Stimulated activated CD4-positive, alpha-beta T cell treated with anti-CD3 and anti-CD28 coated beads, Interleukin-2, amount 100 ng/mL, for 4 hours (primary cell): ENCODE results near the gene SLC39A13.

Experiments used
- DNase-seq: peaks from one replicate; pipeline ENCODE4 v3.0.0-alpha.2; 2020; ENCODE audit warnings: low read depth

SLC39A13 gene

DNA sequence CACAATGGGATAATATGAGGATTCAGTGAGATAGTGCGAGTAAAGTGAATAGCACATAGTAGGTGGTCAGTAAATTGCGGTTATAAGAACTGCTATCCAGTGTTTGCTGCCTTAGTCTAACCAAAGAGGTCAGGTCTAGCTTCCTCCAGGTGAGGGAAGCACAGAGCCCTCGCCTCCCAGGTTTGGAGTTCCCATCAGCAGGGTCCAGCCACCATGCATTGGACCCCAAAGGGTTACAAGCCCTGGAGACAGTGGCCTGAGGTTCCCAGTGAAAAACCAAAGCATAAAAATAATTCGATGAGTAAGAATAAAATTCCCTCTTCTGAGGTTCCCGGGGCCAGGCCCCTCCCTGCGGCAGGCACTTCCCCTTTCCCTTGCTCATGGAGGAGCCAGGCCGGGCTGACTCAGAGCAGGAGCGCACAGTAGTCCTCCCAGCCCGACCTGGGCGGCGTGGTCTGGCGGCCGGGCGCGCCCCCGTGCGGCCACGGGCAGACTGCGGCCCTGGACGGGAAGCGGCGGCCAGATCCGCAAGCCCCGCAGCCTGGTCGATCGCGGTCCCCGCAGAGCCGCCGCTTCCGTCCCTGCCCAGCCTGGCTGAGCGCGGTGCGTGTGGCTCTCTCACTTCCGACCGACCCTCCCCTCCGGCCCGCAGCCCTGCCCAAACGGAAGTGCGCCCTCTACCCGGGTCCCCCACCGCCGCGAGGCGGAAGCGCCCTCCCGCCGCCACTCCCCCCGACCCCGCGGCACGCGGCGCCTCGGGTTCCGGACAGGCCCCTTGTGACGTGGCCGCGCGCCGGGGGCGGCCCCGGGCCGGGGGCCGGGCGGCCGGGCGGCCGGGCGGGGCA, at the start of gene SLC39A13:
TSS of gene SLC39A13 (plus strand) at position 845 of the 845 bp plus-strand sequence. CDS start 1,505 bp downstream, outside the sequence.
- DNase-seq = peak; percentile 86

DNA sequence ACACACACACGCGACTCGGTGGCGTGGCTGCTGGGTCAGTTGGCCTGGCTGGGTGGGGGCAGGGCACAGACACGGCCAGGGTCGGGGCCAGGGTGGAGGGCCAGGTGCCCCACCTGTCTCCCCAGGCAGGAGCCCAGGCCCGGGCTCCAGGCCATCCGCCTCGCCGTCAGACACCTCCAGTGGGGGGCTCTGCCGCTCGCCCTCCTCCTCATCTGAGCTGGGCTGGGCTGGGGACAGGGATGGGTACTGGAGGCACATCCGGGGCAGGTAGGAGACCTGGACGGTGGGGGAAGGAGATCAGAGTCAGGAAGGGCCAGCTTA, 49.7 kb upstream of the SLC39A13 start:
- DNase-seq = no peak

DNA sequence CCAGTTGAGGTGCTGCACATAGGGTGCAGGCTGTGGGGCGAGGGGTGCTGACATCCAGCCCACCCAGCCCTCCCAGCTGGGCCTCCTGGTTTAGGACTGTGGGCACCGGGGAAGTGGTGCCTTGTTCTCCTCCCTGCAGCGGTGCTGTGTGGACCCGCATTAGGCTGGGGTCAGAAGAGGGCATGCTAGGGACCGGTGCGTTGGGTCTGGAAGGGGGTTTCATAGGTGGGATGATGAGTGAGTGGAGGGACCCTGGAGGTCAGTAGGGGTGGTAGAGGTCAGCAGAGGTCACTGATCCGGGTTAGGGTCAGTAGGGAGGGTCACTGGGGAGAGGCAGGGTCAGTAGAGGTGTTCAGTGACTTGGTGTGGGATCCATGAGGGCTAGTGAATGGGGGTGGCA, 49.2 kb upstream of the SLC39A13 start:
- no peak for DNase-seq

DNA sequence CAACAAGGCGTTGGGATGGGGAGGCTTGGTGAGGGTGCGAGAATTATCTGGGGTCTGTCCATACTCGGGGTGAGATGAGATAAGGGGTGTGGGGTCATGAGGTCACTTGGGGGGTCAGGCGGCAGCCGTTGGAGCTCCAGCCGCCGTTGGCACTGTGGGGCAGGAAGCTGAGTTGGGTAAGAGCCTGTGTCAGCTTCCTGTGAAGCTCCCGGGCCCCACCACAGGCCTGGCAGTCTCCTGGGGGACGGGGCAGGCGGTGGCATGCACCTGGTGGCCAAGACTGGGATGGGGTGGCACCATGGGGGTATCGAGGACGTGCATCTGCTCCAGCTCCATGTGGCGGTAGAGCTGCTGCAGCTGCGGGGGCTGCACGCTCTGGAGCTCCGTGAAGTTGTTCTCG, 48.8 kb upstream of the SLC39A13 start:
- DNase-seq = no peak

DNA sequence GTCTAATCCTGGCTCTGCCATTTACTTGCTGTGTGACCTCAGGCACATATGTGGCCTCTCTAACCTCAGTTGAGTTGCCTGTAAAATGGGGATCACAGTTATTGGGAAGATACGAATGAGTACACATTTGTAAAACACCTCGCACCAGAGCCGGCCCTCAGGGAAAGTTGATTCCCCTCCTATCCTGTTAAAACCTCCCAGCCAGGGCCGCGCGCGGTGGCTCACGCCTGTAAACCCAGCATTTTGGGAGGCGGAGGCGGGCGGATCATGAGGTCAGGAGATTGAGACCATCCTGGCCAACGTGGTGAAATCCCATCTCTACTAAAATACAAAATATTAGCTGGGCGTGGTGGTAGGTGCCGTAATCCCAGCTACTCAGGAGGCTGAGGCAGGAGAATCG, 48.0 kb upstream of the SLC39A13 start:
- no peak for DNase-seq

DNA sequence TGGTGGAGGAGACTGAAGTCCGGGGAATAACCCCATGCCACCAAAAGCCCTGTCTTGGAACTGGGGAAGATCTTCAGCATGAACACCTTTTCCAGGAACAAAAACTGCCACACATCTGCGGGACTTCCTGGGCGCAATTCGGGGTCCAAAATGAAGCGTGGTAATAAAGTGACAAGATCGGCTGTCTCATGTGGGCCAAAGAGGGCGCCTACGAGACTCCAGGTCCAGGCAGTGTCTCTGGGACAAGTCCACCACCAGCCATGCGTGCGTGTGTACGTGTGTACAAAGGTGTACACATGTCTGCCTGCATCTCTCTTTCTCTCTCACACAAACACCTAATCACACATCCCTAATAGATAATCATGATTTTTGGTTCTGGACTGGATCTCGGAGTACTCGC, 47.0 kb upstream of the SLC39A13 start:
- no peak for DNase-seq

DNA sequence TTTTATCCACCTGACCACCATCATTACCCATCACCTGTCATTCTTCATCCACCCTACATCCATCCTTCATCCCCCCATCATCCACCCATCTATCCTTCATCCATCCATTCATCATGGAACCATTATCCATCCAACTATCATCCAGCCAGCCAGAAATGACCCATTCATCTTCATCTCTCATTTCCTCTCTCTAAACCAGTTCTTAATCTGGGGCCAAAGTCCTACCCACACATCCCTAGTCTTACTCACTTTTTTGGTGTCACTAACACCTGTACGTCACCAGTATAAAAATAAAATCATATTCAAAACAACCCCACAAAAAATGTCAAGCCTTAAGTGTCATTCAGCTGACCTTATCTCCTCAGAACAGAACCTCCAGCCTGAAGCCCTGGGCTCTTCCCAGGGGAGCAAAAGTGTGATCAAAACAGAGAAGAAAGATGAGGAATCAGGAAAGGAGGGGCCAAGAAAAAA, 42.3 kb upstream of the SLC39A13 start:
- DNase-seq = no peak

DNA sequence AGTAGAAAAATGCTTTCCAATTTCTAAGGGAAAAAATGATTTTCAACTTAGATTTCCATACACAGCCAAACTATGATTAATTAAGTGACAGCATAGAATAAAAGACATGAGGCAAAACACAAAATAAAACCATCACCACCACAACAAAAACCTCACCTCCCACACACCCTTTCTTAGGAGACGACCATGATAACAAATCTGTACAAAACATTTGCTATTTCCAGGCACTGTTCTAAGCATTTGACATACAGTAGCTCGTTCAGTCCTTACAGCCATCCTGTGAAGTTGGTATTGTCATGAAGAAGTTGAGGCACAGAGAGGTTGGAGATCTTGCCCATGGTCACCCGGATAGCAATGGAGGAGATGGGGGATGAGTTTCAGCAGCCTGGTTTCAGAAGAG, 38.7 kb upstream of the SLC39A13 start:
- DNase-seq = no peak

DNA sequence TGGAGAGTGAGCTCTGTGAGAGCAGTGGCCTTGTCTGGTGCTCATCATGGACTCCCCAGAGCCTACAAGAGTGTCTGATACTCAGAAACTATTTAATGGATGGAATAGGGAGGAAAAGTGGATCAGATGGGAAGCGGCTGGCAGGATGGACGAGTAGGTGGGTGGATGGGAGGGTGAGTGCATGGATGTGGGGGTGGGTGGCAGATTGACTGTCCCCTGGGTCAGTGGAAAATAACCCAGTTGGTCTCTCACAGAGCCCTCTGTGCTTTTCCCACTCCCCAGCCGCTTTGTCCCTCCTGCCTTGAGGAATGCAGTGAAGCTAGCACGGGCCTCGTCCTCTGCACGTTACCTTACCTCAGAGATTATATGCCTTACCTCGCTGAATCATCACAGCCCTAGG, 36.0 kb upstream of the SLC39A13 start:
- DNase-seq = no peak

DNA sequence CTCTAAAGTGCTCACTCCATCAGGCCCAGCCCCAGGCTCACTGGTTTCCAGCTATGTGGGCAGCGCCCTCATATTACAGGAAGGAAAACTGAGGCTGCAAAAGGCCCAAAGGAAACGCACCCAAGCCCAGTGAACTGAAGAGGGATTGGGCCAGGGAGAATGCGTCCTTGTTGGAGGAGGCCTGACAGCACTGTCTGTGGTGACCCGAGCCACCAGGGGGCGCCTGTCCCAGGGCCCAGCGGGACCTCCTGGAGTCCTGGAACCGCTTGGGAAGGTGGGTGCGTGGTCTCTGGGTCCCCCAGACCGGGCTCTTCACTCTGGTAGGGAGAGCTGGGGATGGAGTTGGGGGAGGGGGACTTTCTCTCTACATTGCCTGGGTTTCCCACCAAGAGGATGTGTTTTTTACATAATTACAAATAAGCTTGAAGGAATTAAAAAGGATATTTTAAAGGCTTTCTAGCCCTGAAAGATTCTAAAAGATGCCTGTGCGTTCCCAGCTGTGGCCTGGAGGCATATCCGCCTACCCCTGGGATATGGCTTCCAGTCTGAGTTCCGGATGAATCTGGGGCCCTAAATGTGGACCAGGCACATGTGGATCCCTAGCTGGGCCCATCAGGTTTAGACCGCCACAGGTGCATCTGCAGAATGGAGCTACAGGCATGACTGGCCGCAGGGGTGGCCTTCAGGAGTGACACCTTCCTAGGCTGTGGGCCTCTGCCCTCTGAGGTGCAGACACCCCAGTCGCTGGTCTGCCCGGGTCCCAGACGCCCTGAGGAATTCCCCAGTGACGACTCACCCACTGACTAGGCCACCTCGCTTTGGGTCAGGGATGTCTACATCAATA, 34.3 kb upstream of the SLC39A13 start:
- peak; percentile 74 for DNase-seq

DNA sequence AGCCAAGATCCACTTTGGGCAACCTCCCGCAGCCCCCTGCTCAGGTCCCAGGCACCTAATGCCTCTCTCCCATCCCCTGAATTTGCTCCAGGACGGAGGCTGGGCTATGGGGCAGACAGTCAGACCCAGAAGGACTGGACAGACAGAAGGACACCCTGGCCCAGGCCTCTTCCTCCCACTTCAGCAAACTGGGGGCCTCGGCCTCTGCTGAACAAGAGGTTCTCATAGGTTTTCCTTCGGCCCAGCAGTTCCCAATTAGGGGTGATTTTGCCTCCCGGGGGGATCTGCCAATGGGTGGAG, 33.7 kb upstream of the SLC39A13 start:
- DNase-seq = no peak

DNA sequence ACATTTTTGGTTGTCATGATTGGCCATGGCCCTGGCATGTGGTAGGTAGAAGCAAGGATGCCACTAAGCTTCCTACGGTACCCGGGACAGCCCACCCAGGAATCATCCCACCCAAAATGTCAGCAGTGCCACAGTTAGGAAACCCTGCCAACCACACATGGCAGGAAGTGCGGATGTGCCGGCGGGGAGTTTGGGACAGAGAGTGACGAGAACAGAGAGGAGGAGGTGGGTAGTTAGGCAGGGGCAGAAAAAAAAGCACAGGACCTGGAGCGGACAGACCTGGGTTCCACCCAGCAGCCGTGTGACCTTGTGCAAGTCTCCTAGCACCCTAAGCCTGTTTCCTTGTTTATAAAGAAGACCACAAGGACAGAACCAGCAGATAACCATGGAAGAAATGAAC, 33.4 kb upstream of the SLC39A13 start:
- DNase-seq = no peak

DNA sequence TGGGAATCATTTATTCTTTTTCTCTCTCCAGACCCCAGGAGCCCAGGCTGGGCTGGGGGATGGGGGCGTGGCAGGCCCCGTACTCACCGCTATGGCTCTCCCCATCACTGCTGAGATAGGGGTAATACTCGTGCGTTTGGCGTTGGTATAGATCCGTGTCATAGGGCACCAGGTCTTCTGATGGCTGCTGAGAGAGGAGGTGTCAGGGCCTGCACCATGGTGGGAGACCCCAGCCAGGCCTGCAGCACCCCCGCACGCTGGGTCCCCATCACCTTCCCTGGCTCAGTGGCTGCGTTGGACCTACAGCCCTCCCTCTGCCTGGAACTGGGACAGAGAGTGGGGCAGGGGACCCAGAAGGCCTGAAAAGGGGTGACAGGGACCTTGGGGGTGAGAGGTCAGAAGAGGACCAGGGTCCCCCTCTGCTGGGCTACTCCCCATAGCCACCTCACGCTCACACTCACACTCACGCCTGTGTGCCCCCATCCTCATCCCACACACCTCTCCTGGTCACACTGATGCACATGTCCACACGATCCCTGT, 32.8 kb upstream of the SLC39A13 start:
- no peak for DNase-seq

DNA sequence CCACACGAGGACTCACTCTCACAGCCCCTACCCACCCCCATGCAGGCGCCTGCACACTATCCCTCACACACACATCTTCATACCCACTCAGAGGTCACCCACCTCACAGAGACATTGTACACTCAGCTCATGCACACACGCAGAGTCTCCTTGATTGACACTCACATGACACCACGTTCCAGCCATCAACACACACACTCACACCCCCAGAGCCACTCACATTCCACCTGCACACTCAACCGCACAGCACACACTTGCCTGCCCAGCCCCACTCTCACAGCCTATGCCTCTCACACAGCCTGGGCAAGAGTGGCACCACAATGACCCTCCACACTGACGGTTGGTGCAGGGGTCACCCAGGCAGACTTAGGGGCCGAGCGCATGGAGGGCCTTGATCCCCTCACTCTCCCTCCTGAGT, 32.3 kb upstream of the SLC39A13 start:
- DNase-seq = no peak

DNA sequence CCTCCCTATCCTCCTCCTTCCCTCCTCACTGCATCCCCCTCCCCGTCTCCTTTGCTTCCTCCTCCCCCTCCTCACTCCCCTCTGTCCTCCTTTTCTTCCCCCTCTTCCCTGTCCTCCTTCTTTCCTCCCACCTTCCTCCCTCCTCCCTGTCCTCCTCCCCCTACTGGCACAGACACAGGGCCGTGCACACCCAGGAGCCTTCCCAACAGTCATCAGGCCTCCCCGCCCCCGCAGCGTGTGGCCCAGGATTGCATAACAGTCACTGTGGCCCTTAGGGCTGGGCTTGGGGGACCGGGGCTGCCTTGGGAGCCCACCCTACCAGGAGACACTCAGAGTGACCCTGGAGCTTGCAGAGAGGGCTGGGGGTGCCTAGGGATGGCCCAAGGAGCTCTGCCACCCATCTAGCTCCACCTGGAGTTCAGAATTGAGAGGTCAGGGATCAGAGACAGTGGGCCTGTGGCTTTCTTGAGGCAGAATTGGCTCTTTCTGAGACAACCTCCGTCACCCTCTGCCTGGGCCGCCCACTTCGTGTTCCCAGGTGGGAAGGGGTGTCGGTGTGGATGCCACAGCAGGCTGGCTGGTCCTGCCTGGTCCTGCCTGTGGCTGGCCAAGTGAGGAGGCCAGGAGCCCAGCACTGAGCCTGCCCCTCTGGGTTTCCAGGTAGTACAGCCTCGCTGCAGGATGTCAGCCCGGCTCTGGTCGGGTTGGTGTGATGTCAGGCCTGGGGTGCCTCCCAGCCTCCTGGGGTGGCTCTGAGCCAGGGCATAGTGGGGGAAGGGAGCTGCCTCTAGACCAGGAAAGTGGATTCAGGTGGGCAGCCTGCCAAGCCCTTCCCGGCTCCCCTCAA, 31.6 kb upstream of the SLC39A13 start:
- no peak for DNase-seq

DNA sequence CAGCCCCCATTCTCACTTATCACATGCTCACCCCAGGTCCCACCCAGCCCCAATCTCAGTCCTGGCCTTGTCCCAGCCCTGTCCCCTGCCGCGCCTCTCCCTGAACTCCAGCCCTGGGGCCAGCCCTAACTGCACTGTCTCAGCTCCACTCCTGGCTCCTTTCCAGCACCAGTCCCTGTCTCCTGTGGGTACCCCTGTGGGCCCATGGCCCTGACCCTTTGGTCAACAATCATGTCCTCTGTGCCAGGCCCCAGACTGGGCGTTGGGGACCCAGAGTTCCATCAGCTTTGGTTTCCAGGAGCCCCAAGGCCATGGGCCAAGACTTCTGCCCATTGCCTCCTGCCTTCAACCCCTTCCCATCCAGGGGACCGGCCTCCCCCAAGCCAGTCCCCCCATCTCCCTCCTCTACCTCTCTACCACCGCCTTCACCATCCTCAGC, 30.8 kb upstream of the SLC39A13 start:
- DNase-seq = no peak

DNA sequence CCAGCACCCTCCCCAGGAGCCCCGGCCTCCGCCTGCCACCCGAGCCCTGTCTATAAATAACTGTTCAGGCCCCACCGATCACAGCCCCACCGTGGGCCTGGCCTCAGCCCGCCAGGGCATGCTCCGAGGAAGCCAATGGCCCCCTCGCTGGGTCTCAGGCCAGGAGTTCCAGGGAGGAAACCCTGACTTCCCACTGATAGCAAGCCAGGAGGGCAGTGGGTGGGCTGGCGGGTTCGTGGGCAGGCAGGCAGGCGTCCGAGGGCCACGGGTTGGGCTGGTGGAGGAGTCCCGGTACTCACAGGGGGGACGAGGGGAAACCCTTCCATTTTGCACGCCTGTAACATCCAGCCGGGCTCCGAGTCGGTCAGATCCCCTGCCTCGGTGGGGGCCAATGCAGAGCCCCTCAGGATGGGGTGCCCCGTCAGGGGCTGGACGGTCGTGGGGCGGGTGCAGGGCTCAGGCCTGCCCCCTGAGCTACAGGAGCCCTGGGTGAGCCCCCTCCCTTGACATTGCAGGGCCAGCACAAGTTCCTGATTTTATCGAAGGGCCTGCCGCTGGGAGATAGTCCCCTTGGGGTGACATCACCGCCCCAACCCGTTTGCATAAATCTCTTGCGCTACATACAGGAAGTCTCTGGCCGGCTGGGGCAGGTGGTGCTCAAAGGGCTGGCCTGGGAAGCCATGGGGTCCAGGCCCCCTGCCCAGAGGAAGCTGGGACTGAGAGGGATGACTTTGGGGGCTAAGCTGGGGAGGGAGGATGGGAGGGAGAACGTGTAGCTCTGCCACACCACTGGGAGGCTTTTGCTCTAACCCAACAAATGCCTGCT, 30.2 kb upstream of the SLC39A13 start, which contains the start of gene SPI1:
TSS of gene SPI1 (minus strand) at position 538 of the 826 bp plus-strand sequence. CDS start at position 344, 194 bp downstream.
- no peak for DNase-seq

DNA sequence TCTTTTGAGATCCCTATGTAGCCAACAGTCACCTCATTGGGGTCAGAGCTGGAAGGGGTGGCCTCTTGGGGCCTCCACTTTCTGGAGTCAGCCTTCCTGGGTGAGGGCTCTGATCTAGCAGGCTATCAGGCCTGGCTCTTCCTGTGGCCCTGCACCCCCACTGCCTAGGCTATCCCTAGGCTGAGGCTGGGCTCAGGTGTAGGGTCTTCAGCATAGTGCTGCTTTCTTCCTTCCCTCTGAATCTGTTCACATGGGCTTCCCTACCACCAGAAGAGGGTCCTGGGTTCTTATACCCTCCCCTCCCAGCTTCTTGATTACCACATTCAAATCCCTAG, 29.6 kb upstream of the SLC39A13 start:
- DNase-seq = no peak

DNA sequence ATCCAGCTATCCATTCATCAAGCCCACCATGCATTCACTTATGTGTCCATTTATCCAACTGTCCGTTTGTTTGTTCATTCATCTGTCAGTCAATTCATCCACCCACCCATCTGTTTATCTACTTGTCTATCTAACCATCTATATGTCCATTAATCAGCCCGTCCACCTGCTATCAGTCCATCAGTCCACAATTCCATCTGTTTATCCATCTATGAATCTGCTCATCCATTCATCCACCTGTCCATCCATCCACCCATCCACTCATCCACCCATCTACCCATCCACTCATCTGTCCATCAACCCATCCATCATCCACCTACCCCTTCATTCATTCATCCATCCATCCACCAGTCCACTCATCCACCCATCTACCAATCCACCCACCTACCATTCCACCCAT, 29.1 kb upstream of the SLC39A13 start:
- no peak for DNase-seq

DNA sequence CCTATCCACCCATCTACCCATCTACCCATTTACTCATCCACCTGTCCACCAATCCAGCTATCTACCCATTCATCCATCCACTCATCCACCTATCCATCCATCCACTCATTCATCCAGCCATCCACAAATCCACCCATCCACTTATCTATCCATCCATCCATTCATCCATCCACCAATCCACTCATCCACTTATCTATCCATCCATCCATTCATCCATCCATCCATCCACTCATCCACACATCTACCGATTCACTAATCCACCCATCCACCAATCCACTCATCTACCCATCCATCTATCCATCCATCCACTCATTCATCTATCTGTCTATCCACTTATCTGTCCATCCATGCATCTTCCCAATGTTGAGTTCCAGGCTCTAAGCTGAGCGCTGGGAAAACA, 28.3 kb upstream of the SLC39A13 start:
- no peak for DNase-seq

DNA sequence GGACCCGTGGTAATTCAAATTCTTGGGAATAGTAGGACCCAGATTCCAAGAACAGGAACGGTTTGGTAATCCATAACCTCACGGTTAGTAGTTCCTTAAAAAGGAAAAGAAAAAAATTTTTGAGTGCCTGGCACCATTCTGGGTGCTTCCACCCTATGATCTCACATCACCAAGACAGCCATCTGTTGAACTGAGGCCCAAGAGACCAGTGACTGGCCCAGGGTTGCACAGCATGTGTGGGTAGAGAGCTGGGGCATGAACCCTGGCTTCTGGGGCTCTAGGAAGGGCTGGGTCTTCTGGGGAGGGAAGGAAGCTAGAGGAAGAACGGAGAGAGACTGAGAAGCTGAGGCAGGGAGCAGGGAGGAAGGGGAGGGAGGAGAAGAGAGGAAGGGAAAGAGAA, 25.3 kb upstream of the SLC39A13 start:
- no peak for DNase-seq
